GM21619 (cell line): ENCODE measurements around the gene MSLN.
"Not testable (repeated sequence)": the region's sequence is repeated elsewhere in the genome, so short reads cannot be mapped to it uniquely, and the experiment has no call there.

Experiments
- ATAC-seq: cut with Tn5 transposase; IDR thresholded peaks from one replicate; pipeline ENCODE4 v1.9.1; 2021; ENCODE audit not compliant: unreplicated experiment

The MSLN gene

GRCh38 chr16:754121-754607 lies 6.4 kb upstream of the MSLN start:
- not testable (repeated sequence) for ATAC-seq

- ATAC-seq = no peak
Measured at GRCh38 chr16:754656-755055, 5.9 kb upstream of the MSLN start.

GRCh38 chr16:756428-756827 lies 4.1 kb upstream of the MSLN start:
- ATAC-seq = no peak

GRCh38 chr16:759110-759910 lies 1.2 kb upstream of the MSLN start:
- ATAC-seq = no peak

- ATAC-seq = no peak
Measured at GRCh38 chr16:760065-760464, 469 bp upstream of the MSLN start.

GRCh38 chr16:761625-762513 lies 1.3 kb downstream of the MSLN start:
- no peak for ATAC-seq

- ATAC-seq = no peak
Measured at GRCh38 chr16:762595-763268, 2.2 kb downstream of the MSLN start.

GRCh38 chr16:763369-764183 lies 3.0 kb downstream of the MSLN start:
- no peak for ATAC-seq

GRCh38 chr16:764184-764750 lies 3.7 kb downstream of the MSLN start:
- ATAC-seq = no peak

- no peak for ATAC-seq
Measured at GRCh38 chr16:764848-765487, 4.4 kb downstream of the MSLN start.

- no peak for ATAC-seq
Measured at GRCh38 chr16:765488-765865, 4.9 kb downstream of the MSLN start.

- no peak for ATAC-seq
Measured at GRCh38 chr16:766008-766819, 5.7 kb downstream of the MSLN start.

GRCh38 chr16:766820-767640 lies 6.5 kb downstream of the MSLN start:
- no peak for ATAC-seq

- ATAC-seq = no peak
Measured at GRCh38 chr16:767743-768235, 7.3 kb downstream of the MSLN start.

- no peak for ATAC-seq
Measured at GRCh38 chr16:768428-768827, 7.9 kb downstream of the MSLN start.

- ATAC-seq = no peak
Measured at GRCh38 chr16:769184-769784, 8.8 kb downstream of the MSLN start.

GRCh38 chr16:769934-770333 lies 9.4 kb downstream of the MSLN start:
- no peak for ATAC-seq
